Stimulated activated CD8-positive, alpha-beta memory T cell treated with anti-CD3 and anti-CD28 coated beads, Interleukin-15, amount 100 ng/mL, for 4 hours (primary cell): Measurements from ENCODE around the gene PCDHA12.
"Not testable (repeated sequence)": the region's sequence is repeated elsewhere in the genome, so short reads cannot be mapped to it uniquely, and the experiment has no call there.

Source experiments
- DNase-seq, 2 donors: peaks; one replicate each; pipeline ENCODE4 v3.0.0-alpha.2; 2020; ENCODE audit warnings: low read depth in 2 of 2

The PCDHA12 gene, protein sequence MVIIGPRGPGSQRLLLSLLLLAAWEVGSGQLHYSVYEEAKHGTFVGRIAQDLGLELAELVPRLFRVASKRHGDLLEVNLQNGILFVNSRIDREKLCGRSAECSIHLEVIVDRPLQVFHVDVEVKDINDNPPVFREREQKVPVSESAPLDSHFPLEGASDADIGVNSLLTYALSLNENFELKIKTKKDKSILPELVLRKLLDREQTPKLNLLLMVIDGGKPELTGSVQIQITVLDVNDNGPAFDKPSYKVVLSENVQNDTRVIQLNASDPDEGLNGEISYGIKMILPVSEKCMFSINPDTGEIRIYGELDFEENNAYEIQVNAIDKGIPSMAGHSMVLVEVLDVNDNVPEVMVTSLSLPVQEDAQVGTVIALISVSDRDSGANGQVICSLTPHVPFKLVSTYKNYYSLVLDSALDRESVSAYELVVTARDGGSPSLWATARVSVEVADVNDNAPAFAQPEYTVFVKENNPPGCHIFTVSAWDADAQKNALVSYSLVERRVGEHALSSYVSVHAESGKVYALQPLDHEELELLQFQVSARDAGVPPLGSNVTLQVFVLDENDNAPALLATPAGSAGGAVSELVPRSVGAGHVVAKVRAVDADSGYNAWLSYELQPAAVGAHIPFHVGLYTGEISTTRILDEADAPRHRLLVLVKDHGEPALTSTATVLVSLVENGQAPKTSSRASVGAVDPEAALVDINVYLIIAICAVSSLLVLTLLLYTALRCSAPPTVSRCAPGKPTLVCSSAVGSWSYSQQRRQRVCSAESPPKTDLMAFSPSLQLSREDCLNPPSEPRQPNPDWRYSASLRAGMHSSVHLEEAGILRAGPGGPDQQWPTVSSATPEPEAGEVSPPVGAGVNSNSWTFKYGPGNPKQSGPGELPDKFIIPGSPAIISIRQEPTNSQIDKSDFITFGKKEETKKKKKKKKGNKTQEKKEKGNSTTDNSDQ

DNA sequence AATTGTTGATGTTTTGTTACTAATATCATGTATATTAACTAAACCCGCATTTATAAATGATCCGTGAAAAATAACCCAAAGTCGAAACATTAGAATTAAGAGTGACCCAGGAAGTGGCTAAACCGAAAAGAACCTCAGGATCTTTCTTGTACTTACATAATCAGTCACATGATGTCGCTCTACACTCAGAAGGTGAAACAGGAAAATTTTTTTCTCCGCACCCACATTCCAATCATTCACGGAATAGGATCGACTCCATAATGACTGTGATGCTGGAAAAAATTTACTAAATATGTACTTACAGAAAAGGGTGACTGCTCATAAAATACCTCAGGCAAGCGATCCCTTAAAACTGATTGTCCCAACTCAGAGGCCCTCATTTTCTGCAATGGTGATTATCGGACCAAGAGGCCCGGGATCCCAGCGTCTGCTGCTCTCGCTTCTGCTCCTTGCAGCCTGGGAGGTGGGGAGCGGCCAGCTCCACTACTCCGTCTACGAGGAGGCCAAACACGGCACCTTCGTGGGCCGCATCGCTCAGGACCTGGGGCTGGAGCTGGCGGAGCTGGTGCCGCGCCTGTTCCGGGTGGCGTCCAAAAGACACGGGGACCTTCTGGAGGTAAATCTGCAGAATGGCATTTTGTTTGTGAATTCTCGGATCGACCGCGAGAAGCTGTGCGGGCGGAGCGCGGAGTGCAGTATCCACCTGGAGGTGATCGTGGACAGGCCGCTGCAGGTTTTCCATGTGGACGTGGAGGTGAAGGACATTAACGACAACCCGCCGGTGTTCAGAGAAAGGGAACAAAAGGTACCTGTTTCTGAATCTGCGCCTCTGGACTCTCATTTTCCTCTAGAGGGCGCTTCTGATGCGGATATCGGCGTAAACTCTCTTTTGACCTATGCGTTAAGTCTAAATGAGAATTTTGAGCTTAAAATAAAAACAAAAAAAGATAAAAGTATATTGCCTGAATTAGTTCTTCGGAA is at the start of gene PCDHA12:
Gene PCDHA12 (plus strand): TSS at position 224 of the 981 bp plus-strand sequence. CDS start 165 bp downstream, at position 389.
- DNase-seq: no peak

DNA sequence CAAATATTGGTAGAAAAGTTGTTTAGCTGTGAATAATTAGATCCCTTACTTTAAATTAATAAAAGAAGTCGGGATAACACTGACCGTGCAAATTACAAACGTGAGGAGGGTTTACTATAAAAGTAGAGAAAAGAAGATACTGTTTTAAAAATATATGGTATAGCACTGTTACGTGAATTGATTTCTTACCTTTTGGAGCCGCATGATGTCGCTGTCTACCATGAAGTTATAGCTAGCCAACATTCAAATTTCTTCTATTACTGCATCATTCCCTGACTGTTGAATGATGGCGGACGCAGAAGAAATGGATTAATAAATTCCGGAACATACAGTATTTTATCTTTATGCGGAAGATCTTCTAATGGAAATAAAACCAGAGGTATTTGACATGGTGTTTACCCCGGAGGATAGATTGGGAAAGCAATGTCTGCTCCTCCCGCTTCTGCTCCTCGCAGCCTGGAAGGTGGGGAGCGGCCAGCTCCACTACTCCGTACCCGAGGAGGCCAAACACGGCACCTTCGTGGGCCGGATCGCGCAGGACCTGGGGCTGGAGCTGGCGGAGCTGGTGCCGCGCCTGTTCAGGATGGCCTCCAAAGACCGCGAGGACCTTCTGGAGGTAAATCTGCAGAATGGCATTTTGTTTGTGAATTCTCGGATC is 47.3 kb upstream of the PCDHA12 start, which contains the start of gene PCDHA6:
Gene PCDHA6 (plus strand): TSS at position 257 of the 658 bp plus-strand sequence. CDS start 132 bp downstream, at position 389.
- no peak for DNase-seq

DNA sequence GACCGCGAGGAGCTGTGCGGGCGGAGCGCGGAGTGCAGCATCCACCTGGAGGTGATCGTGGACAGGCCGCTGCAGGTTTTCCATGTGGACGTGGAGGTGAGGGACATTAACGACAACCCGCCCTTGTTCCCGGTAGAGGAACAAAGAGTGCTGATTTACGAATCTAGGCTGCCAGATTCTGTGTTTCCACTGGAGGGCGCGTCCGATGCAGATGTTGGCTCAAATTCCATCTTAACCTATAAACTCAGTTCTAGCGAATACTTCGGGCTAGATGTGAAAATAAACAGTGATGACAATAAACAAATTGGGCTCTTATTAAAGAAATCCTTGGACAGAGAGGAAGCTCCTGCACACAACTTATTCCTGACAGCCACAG is 46.8 kb upstream of the PCDHA12 start:
- no peak for DNase-seq

DNA sequence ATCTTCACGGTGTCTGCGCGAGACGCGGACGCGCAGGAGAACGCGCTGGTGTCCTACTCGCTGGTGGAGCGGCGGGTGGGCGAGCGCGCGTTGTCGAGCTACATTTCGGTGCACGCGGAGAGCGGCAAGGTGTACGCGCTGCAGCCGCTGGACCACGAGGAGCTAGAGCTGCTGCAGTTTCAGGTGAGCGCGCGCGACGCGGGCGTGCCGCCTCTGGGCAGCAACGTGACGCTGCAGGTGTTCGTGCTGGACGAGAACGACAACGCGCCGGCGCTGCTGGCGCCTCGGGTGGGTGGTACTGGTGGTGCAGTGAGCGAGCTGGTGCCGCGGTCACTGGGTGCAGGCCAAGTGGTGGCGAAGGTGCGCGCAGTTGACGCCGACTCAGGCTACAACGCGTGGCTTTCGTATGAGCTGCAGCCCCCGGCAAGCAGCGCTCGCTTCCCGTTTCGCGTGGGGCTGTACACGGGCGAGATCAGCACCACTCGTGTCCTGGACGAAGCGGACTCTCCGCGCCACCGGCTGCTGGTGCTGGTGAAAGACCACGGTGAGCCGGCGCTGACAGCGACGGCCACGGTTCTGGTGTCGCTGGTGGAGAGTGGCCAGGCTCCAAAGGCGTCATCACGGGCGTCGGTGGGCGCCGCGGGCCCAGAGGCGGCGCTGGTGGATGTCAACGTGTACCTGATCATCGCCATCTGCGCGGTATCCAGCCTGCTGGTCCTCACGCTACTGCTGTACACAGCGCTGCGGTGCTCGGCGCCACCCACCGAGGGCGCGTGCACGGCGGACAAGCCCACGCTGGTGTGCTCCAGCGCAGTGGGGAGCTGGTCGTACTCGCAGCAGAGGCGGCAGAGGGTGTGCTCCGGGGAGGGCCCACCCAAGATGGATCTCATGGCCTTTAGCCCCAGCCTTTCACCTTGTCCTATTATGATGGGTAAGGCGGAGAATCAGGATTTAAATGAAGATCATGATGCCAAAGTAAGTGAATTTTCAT is 45.3 kb upstream of the PCDHA12 start:
- not testable (repeated sequence) for DNase-seq

DNA sequence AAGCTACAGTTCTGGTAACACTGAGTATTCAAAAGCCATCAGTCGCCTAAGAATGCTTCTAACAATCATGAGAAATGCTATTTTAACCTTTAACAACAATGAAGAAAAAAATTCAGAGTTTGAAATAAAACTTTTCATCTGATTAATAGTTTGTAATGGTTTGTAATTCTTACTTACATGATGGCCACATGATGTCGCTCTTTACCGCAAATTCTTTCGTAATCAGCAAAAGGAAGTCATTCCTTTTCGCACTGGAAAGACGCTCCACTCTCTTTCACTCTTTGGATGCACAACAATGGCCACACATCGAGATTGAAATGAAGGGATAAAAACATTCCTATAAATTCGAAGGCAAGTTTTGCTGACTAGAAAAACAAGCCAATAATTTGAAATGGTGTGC is 41.1 kb upstream of the PCDHA12 start, which contains the start of gene PCDHA7:
Gene PCDHA7 (plus strand): TSS at position 277 of the 400 bp plus-strand sequence. CDS start 115 bp downstream, at position 392.
- no peak for DNase-seq

DNA sequence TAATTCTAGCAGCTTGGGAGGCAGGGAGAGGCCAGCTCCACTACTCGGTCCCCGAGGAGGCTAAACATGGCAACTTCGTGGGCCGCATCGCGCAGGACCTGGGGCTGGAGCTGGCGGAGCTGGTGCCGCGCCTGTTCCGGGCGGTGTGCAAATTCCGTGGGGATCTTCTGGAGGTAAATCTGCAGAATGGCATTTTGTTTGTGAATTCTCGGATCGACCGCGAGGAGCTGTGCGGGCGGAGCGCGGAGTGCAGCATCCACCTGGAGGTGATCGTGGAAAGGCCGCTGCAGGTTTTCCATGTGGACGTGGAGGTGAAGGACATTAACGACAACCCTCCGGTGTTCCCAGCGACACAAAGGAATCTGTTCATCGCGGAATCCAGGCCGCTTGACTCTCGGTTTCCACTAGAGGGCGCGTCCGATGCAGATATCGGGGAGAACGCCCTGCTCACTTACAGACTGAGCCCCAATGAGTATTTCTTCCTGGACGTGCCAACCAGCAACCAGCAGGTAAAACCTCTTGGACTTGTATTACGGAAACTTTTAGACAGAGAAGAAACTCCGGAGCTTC is 40.6 kb upstream of the PCDHA12 start:
- DNase-seq: not testable (repeated sequence)

DNA sequence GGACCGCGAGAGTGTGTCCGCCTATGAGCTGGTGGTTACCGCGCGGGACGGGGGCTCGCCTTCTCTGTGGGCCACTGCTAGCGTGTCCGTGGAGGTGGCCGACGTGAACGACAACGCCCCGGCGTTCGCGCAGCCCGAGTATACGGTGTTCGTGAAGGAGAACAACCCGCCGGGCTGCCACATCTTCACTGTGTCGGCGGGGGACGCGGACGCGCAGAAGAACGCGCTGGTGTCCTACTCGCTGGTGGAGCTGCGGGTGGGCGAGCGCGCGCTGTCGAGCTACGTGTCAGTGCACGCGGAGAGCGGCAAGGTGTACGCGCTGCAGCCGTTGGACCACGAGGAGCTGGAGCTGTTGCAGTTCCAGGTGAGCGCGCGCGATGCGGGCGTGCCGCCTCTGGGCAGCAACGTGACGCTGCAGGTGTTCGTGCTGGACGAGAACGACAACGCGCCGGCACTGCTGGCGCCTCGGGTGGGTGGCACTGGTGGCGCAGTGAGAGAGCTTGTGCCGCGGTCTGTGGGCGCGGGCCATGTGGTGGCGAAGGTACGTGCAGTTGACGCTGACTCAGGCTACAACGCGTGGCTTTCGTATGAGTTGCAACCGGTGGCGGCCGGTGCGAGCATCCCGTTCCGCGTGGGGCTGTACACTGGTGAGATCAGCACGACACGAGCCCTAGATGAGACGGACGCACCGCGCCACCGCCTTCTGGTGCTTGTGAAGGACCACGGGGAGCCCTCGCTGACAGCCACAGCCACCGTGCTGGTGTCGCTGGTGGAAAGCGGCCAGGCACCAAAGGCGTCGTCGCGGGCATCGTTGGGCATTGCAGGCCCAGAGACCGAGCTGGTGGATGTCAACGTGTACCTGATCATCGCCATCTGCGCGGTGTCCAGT is 39.2 kb upstream of the PCDHA12 start:
- DNase-seq: no peak

DNA sequence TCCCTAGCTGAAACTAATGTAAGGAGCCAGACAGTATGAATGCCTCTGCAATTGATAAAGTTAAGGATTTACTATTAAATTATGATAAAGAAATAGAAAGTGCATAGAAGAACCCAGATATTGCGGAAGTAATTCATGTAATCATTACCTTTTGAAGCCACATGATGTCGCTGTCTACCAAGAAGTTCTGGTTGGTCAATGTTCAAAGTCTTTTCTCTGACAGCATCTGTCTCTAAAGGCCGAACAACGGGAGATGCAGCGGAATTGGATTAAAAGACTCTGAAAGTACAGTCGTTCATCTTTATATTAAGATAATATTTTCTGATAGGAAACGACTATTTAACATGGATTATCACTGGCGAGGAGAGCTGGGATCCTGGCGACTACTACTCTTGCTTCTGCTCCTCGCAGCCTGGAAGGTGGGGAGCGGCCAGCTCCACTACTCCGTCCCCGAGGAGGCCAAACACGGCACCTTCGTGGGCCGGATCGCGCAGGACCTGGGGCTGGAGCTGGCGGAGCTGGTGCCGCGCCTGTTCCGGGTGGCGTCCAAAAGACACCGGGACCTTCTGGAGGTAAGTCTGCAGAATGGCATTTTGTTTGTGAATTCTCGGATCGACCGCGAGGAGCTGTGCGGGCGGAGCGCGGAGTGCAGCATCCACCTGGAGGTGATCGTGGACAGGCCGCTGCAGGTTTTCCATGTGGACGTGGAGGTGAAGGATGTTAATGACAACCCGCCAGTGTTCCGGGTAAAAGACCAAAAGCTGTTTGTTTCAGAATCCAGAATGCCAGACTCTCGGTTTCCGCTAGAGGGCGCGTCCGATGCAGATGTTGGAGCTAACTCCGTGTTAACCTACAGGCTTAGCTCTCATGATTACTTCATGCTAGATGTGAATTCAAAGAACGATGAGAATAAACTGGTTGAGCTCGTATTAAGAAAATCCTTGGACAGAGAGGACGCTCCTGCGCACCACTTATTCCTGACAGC is 33.8 kb upstream of the PCDHA12 start, which contains the start of gene PCDHA8:
Gene PCDHA8 (plus strand): TSS at position 210 of the 985 bp plus-strand sequence. CDS start 135 bp downstream, at position 345.
- DNase-seq: no peak

DNA sequence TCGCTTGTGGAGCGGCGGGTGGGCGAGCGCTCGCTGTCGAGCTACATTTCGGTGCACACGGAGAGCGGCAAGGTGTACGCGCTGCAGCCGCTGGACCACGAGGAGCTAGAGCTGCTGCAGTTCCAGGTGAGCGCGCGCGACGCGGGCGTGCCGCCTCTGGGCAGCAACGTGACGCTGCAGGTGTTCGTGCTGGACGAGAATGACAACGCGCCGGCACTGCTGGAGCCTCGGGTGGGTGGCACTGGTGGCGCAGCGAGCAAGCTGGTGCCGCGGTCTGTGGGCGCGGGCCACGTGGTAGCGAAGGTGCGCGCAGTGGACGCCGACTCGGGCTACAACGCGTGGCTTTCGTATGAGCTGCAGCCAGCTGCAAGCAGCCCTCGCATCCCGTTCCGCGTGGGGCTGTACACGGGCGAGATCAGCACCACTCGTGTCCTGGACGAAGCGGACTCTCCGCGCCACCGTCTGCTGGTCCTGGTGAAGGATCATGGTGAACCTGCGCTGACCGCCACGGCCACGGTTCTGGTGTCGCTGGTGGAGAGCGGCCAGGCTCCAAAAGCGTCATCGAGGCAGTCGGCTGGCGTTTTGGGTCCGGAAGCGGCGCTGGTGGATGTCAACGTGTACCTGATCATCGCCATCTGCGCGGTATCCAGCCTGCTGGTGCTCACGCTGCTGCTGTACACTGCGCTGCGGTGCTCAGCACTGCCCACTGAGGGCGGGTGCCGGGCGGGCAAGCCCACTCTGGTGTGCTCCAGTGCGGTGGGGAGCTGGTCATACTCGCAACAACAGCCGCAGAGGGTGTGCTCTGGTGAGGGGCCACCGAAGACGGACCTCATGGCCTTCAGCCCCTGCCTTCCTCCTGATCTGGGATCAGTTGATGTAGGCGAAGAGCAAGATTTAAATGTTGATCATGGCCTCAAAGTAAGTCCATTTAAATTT is 32.0 kb upstream of the PCDHA12 start:
- DNase-seq: no peak

DNA sequence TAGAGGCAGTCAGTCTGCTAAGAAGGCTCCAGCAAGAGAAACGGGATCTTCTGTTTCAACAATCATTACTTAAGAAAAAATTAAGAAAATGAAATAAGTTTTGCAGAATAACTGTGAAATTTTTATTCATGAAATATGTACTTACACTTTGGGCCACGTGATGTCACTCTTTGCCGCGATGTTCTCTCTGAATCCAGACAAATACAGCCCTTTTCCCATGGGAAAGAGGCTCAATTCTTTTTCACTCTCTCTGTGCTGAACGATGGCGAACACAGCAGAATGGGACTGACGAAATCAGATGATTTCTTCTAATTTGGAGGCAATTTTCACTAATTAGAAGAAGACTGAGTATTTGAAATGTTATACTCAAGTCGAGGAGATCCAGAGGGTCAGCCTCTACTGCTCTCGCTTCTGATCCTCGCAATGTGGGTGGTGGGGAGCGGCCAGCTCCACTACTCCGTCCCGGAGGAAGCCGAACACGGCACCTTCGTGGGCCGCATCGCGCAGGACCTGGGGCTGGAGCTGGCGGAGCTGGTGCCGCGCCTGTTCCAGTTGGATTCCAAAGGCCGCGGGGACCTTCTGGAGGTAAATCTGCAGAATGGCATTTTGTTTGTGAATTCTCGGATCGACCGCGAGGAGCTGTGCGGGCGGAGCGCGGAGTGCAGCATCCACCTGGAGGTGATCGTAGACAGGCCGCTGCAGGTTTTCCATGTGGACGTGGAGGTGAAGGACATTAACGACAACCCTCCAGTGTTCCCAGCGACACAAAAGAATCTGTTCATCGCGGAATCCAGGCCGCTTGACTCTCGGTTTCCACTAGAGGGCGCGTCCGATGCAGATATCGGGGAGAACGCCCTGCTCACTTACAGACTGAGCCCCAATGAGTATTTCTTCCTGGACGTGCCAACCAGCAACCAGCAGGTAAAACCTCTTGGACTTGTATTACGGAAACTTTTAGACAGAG is 26.7 kb upstream of the PCDHA12 start, which contains the start of gene PCDHA9:
Gene PCDHA9 (plus strand): TSS at position 244 of the 964 bp plus-strand sequence. CDS start 114 bp downstream, at position 358.
- DNase-seq: not testable (repeated sequence)

DNA sequence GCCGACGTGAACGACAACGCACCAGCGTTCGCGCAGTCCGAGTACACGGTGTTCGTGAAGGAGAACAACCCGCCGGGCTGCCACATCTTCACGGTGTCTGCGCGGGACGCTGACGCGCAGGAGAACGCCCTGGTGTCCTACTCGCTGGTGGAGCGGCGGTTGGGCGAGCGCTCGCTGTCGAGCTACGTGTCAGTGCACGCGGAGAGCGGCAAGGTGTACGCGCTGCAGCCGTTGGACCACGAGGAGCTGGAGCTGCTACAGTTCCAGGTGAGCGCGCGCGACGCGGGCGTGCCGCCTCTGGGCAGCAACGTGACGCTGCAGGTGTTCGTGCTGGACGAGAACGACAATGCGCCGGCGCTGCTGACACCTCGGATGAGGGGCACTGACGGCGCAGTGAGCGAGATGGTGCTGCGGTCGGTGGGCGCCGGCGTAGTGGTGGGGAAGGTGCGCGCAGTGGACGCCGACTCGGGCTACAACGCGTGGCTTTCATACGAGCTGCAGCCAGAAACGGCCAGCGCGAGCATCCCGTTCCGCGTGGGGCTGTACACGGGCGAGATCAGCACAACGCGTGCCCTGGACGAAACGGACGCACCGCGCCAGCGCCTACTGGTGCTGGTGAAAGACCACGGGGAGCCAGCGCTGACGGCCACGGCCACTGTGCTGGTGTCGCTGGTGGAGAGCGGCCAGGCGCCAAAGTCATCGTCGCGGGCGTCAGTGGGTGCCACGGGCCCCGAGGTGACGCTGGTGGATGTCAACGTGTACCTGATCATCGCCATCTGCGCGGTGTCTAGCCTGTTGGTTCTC is 25.1 kb upstream of the PCDHA12 start:
- not testable (repeated sequence) for DNase-seq

DNA sequence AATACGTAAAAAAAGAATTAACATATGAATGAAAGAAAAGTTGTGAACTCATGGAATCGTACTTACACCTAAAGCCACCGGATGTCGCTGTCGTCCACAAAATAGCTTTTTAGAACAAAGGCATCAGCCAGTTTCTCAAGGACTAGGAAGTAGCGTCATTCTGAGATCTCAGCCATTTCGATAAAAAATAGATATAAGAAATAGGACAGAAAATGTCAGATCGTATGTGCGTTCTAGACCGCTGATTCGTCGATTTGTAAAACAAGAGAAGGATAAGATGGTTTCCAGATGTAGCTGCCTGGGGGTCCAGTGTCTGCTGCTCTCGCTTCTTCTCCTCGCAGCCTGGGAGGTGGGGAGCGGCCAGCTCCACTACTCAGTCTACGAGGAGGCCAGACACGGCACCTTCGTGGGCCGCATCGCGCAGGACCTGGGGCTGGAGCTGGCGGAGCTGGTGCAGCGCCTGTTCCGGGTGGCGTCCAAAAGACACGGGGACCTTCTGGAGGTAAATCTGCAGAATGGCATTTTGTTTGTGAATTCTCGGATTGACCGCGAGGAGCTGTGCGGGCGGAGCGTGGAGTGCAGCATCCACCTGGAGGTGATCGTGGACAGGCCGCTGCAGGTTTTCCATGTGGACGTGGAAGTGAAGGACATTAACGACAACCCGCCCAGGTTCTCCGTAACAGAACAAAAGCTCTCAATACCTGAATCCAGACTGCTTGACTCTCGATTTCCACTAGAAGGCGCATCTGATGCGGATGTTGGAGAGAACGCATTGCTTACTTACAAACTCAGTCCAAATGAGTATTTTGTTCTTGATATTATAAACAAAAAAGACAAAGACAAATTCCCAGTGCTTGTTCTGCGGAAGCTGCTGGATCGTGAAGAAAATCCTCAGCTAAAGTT is 19.1 kb upstream of the PCDHA12 start, which contains the start of gene PCDHA10:
Gene PCDHA10 (plus strand): TSS at position 126 of the 903 bp plus-strand sequence. CDS start 152 bp downstream, at position 278.
- no peak for DNase-seq
